Measurements from ENCODE around the gene DENND1A.

The DENND1A gene

DNA sequence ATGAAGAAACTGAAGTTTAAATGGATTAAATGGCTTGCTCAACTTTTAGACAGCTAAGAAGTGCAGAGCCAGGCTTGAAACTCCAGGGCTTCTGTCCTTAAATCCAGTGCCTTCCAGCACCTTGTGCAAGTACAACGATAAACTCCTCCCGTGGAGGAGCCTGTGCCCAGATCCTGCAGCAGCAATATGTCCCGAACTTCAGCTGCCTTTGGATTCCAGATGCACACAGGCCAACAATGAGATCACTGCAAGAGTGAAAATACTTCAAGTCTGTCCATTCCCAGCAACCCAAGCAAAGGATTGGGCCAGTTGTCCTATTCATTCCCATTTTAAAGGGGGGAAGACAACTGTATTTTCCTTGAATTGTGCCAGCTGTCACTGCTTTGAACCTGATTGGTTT lies 374.3 kb downstream of the DENND1A start:
- DNase-seq: no peak

DNA sequence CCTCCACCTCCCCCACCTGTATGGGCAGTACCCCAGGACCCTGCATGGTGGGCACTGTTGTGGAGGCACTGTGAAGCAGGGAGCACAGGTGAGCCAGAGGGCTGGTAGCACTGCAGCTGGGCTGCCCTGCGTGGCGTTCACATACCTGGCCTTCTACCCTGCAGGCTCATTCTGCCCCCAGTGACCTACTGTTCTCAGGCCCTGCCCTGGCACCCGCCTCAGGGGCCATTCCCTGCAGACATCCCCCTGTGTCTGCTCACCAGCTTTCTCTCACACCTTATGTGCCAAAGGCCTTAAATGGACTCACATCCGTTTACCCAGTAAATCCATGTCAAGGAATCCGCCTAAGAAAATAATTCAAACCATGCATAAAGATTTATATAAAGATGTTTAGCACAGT lies 377.4 kb downstream of the DENND1A start:
- DNase-seq: no peak

DNA sequence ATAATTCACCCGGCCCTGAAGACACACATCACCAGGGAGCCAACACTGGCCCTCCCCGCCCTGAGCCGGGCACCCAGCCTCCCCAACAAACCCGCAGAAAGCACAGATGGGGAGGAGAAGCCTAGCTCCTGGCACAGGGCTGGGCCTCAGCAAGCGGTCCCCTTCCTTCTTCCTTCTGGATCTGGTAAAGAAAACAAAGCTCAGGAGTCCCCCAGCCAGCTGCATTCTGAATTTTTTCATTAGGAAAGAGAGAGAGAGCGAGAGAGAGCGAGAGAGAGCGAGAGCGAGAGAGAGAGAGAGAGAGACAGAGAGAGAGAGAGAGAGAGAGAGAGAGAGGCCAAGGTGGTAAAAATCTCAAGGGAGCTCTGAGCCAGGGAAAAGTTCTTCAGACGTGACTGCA lies 378.2 kb downstream of the DENND1A start:
- no peak for DNase-seq

DNA sequence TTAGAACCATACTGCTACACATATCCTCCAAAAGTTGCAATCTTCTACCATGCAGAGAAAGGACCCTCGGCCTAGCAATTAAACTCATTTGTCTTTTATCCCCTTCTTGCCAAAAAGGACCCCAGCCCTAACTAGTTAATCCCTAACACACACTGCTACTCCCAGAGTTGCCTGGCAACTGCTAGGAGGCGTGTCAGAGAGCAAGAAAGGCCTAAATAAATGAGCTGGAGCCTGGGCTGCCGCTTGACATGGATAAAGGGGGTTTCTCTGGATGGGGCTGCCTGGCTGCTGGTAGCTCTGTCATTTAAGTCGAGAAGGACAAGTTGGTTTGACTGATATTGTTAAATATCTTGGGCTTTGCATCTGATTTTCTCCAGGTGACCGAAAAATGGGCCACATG lies 379.1 kb downstream of the DENND1A start:
- DNase-seq: no peak

DNA sequence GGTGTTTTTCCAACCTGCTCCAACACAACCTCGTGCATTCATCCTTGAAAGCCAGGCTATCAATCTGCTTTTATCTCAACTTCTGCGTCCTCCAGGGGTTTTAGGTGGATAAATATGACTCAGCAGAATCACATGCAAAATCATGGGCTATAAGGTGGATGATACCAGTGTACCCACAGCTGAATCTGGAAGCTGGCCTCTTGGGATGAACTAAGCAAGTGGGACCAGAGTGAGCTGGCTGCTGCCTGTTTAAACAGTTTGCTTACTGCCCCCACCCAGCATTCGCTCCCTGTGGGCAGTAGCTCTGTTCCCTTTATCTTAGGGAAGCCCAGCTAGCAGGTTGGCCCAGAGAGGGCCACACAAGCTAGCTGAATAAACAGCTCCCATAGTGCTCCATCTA lies 379.9 kb downstream of the DENND1A start:
- no peak for DNase-seq

DNA sequence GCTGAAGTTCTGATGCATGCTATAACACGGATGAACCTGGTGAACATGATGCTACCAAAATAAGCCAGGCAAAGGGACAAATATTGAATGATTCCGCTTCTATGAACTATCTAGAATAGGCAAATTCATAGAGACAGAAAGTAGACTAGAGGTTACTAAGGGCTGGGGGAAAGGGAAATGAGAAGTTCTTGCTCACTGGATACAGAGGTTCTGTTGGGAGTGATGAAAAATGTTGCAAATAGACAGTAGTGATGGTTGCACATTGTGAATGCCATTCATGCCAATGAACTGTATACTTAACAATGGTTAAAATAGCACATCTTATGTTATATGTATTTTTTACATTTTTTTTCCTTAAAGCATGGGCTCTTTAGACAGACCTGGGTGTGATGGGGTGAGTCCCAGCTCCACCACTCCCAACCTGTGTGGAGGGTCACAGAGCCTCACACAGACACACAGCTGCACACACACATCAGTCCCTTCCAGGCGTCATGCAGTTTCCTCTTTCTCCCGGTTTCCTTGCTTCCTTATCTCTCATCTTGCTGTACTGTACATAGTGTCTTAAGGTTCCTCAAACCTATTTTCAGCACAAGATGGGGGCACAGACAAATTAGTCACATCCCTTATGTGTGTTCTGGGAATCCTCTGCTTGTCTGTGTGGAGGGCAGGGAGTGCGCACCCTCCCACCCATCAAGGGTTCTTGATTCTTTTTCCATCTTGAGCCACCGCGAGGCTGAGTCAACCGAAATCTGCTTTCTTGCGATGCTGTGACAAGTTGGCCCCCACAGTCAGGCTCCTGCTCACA lies 381.0 kb downstream of the DENND1A start:
- peak; percentile 54 for DNase-seq

DNA sequence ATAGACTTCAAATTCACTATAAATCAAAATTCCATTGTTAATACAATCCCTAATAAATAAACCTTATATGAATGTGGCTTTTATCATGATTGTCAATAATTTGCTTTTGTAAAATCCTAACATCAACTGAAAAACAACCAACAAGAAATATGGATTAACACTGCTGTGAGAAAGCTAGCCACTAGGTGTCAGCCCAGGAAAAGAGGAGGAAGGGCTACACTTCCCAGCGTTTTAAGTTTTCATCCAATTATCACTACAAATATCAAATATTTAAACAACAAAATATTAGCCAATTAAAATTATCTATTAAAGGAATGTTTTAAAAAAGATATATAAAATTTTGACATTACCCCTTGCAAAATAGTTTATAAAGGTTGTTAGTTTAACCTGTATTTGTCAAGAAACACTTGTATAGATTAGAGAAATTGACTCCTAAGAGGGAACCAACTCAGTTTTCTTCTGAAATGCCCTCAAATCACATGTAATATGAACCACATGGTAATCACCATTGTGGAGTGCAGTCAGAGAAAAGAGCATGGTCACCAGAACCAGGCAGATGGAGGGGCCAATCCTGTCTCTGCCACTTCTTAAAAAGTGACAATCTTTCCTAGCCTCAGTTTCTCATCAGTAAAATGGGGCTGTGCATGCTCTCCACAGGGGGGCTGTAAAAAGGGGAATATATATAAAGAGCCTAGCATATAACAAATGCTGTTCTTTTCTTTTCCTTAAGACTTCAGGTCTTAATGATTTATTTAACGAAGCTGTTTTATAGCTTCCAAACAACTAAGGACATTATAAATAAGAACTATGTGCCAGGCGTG lies 385.7 kb downstream of the DENND1A start:
- DNase-seq: no peak

DNA sequence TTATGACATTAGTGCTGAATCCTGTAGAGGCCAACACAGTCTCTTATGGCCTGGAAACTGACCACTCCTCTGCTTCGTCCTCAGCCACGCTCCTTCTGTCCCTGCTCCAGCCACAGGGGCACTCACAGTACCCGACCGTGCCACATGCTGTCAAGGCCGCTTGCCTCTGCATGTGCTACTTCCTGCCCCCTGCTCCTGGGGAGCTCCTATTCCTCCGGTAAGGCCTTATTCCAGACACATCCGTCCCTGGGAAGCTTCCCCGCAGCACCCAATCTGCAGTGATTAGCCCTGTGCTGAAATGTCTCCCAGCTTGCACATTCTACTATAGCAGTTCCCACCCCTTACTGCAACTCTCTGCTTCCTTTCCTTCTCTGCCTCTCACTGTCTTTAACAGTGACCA lies 386.4 kb downstream of the DENND1A start:
- no peak for DNase-seq

DNA sequence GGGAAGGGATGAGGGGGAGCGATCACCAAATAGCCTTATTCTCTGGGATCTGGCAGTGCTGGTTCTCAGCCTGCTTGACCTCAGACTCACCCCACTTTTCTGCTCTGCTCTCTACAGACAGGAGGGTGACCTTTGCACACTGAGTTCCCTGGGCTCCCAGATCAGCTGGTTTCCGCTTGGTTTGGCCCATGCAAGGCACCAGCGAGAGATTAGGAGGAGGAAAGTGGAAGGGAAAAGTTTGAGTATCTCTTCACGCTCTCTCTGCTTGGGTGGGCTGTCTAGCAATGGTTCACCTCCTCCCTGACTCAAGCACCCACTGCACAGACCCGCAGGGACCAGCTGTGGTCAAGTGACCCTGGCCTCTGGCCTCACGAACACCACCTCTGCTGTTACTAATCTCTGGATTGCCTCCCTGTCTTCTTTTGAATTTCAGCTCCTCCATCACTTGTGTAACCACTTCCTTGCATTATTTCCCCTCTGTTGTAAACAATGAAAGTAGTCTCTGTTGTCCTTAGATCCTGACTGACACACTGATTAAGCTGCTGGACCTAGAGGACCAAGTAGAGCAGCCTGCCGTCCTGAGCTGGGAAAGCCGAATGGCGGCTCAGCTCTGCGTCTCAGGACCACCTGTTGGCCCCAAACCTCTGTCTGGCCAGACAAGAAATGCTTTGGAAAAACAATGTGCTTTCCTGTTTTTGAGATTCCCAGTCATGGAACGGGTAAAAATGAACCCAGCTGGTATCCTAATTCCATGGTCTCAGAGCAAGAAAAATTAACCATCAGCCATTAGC lies 387.3 kb downstream of the DENND1A start:
- DNase-seq: no peak

DNA sequence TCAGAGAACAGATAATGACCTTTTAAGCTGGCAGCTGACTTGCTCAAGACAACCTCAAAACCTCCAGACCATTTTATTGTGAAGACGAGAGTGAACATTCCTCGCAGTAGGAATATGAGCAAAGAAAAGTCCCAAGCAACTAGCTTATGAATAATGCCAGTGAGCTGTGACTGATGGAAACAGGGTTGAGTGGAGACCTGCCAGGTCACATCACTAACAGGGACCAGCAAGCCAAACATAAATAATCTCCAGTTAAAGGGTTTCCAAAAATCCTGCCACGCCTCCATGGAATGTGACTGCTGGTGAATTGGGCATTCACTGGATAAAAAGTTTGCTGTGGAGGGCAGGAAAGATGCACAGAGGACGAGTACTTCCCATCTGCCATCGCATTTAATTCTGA lies 388.5 kb downstream of the DENND1A start:
- DNase-seq: no peak

DNA sequence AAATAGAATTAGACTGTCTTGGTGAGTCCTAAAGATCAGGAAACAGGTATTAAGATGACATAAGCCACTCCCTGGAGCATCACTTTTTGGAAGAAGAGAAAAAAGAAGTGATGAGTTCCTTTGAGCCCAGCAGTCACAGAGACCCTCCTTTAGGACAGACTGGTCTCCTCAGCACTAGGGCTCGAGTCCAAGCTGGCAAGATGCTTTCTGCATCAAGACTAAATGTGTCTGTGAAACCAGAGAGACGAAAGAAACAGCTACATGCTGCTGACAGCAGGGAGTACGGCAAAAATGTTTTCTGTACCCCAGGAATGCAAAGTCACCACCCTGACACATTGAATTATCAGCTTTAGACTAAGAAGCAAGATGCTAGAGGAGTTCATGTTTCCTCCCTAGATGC lies 389.5 kb downstream of the DENND1A start:
- no peak for DNase-seq

DNA sequence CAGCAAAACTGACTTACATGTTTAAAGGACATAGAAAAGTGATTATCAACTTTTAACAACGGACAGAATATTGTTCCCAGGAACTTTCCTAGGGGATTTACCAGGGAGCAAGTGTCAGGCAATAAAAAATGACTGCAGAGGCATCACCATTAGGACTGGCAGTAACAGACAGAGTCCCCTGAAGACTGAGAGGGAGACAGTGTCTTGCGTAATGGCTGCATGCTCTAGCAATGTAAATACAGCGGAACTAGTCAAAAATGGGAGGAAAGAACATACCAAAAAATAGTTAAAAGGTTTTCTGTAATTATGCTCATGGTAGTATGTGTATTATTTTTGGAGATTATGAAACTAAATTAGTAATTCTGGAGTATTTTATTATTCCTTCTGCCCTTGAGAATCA lies 392.1 kb downstream of the DENND1A start:
- DNase-seq: no peak

DNA sequence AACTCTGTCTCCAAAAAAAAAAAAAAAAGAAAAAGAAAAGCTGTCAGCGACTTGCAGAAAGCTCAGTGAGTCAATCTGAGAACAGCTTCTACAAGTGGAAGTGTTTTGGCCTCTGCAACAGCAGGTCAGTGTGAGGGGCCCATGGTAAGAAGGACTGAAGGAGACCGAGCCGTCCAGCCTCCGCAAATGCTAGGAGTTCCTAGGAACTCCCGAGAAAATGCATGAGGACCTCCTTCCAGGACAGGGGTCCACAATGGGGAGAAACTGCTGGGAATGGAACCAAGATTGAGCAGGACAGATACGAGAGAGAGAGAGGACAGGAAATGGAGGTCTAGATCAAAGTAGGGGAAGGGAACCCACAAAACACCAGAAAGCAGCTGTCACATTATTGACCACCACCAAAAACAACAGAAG lies 393.5 kb downstream of the DENND1A start:
- no peak for DNase-seq

DNA sequence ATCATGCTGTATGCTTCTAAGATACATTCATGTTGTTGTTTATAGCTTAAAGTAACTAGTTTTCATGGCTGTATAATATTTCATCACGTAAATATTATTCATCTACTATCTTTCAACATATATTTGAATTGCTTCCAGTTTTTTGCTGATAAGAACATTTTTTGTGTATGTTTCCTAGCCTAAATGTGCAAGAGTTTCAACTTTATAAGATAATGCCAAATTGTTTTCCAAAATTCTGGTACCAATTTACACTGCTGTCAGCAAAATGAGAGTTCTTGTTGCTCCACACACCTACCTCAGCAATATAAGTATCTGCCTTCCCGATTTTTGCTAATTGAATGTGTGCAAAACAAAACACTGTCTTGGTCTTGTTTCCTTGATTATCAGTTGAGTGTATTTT lies 395.6 kb downstream of the DENND1A start:
- no peak for DNase-seq

DNA sequence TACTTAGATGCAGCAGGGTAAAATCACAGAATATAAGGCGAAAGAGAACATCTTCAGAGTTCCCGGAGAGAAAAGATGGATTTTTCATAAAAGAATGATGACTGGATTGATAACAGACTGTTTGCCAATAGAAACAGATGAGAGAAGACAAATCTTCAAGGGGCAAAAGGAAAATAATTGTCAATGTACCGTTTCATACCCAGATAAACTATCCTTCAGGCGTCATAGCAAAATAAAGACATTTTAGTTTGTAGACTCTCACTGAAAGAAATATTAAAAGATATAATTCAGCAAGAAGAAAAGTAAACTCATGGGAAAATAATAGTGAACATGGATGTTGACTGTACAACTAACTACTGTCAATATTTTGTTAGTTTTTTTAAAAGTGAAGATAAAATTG lies 399.7 kb downstream of the DENND1A start:
- DNase-seq: no peak

DNA sequence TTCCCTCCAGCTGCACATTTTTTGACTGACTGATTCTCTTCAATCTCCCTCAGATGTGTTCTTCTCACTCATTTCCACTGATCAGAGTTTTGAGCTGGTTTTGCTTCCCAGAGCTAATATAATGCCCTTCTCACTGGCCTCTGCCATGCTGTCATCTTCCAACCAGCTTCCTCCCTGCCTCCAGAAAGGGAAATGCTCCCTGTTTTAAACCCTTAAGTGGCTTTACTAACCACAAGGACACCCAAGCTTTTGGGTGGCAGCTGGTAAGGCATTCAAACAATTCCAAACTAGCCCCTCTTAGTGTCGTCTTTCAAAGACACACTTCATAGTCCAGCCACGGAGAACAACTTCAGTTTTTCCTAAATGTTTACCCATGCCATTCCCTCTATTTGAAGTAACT lies 401.4 kb downstream of the DENND1A start:
- no peak for DNase-seq

DNA sequence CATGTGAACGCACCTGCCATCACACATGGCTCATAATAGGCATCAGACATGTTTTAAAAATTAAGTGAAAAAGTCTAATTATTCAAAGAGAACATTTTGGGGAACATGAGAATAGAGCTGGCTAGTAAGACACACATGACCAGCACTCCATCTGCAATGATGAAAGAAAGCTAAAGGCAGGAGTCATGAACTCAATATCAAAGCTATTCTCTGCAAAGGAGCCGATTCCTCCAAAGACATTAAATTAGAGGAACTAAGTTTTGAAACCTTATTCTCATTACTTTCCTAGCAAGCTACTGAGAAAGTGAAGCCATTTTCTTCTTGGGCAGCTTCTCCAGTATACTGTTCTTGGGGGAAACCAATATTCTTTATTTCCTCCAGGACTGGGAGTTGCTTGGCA lies 401.9 kb downstream of the DENND1A start:
- DNase-seq: no peak

DNA sequence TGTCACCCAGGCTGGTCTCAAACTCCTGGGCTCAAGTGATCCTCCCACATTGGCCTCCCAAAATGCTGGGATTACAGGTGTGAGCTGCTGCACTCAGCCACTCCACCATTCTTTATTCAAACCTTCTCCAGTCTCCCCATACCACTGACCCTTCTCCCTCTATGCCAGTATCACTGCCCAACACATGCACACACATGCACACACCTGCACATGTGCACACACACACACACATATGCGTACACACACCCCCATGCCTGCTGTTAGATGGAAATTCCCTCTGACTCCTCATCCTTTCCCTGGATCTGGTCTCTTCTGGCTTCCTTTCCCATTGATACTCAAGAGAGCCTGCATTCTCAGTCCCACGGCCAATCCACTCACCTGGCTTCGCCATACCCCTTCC lies 404.0 kb downstream of the DENND1A start:
- DNase-seq: no peak

DNA sequence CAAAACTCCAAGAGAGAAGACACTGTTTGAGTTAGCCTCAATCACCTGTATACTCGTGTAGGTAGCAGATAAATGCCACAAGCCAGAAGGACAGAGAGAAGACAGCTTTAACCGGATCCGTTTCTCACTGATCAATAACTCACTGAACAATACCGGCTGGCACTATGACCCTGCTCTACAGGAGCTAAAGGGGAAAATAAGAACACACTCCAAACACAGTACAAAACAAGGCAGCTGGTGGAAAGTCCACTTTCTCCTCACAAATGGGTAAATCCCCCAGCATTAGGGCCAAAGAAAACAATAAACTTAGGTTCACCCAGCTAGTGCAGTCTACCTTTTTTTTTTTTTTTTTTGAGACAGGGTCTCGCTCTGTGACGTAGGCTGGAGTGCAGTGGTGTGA lies 404.5 kb downstream of the DENND1A start:
- DNase-seq: no peak

DNA sequence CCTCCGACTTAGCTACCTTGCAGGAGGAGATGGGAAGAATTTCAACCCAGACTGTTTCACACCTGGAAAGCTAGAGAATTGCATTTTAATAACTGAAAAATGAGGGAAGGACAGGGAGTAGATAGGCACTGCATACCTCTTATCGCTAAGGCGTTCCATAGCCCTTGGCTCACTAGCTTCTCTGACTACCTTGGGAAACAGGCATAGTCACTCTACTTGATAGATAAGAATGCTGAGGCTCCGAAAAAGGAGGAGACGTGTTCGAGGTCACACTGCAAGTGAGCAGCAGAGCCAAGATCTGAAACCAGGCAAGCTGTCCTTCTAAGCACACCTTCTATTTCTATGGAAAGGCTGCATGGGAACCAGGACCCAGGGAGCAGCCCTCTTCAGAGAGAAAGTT lies 405.1 kb downstream of the DENND1A start:
- DNase-seq: no peak

DNA sequence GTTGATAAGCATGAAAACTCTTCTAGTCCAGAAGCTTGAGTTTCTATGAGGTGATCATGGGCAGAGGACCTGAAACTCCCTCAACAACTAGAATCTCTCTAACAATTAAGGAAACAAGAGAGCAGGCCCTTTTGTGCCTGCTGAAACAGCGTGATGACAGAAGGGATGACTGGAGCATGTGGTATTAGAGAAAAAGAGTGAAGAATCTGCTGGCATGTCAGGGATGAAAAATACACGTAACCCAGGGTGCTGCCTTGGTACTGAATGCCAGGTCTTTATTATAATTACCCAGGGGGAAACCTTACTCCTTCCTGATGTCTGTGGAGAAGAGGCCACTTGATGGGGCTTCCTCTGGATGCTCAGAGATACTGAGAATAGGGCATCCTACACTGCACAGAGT lies 406.1 kb downstream of the DENND1A start:
- DNase-seq: no peak

DNA sequence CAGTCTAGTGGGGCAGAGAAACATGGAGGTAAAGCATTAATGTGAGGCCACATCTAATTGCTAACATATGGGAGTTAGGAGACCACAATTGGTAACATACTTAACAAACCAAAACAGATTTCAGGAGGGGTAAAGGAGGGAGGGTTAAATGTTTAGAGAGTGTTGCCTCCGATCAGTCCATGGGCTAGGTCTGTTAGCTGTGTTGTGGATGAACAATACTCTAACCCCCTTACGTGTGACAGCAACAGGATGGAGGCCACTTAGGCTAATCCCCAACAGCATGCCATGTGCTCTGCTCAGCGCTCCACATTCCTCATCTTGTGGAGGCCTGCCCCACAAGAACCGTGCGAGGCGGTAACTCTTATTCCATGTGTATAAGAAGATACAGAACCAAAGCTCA lies 406.9 kb downstream of the DENND1A start:
- no peak for DNase-seq

DNA sequence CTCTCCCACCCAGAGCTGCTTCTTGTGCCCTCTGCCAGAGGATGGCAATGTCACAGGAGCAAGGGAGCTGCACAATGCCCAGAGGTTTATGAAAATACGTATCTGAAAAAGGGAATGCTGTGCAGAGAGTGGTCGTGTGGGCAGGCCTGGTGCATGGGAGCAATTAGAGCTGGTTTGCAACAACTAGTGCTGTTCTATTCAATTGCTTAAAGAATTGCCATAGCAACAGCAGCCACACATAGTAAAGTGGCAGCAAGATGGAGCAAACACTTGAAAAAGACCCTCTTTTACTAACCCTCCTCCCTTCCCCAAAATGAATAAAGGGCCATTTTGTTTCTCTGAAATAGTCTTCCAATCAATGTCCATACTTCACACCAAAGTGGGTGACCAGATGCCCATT lies 407.7 kb downstream of the DENND1A start:
- DNase-seq: no peak

DNA sequence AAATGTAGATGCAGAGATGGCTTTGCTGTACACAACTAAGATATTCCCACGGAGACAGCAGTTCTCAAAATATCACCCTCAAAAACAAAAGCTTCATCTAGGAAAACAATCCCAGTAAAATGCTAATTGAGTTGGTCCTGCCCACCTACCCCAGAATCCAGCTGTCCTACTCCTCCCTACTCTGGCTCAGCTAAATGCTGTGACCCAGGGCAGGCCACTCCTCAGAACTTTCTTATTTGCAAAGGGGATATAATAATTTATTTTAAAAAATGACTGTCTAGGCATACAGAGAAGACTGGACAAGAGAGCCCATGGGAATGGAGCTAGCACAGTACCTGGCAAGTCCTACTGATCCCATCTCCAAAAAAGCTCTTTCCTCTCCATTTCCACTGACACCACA lies 411.6 kb downstream of the DENND1A start:
- DNase-seq: no peak

Data from activated naive CD4-positive, alpha-beta T cell treated with Interleukin-2 at 50 U/mL for 16 hours (primary cell).